Esophagus mucosa (tissue), 1 donor: ENCODE measurements around the gene UBE2G2. TPM values are rescaled to one million over a fixed set of nuclear protein-coding genes. Genes with fewer than 3 reads are reported as not detected.

Experiments used
- ATAC-seq: fragments of 200-7000 bp; cut with Tn5 transposase; one replicate; pipeline ENCODE4 v1.9.1; 2020
- total RNA-seq: library from RNA; stranded (reverse); gene quantifications from one replicate; pipeline ENCODE4 v1.2.4, GENCODE V29; 2023
- donor health status: DM: yes; HTN: yes; CAD: no.

UBE2G2 gene
- total RNA-seq, 1 donor from 2014 or later = 35.8 TPM

DNA sequence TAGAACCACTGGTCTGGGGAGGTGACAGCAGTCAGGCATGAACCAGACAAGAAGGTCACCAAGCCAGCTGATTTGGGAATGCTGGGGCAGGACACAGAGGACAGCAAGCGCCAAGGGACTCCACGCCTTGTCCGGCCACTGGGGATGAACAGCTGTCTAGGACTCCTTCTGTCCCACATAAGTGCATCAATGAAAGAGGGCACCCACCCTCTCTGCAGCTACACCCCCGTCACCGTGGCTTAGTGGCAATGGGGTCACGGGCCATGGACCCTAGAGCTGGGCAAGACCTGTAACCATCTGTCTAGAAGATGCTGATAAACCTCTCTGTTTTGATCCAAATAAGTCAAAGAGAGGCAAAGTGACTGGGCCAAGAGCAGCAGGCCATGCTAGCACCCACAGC, 16.8 kb downstream of the UBE2G2 start:
- ATAC-seq = no peak

DNA sequence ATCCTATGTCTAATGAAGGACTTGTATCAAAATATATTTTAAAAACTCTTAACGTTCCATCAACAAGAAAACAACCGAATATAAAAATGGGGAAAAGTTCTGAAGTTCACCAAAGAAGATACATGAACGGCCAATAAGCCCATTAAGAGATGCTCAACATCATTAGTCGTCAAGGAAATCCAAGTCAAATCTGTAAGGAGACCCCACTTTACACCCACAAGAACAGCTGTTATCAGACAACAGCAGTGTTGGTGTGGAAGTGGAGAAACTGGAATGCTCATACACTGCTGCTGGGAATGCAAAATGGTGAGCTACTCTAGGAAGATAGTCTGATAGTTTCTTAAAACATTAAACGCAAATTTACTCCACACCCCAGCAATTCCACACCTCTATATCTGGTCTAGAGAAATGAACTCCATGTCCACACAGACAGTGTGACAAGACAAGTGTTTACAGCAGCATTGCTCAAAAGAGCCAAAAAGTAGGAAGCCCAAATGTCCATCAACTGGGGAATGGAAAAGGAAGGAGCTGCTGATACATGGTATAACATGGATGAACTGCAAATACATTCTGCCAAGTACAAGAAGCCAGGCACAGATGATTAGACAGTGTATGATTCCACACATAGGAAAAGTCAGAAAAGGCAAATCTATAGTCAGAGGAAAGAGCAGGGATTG, 18.5 kb downstream of the UBE2G2 start:
- ATAC-seq = no peak

DNA sequence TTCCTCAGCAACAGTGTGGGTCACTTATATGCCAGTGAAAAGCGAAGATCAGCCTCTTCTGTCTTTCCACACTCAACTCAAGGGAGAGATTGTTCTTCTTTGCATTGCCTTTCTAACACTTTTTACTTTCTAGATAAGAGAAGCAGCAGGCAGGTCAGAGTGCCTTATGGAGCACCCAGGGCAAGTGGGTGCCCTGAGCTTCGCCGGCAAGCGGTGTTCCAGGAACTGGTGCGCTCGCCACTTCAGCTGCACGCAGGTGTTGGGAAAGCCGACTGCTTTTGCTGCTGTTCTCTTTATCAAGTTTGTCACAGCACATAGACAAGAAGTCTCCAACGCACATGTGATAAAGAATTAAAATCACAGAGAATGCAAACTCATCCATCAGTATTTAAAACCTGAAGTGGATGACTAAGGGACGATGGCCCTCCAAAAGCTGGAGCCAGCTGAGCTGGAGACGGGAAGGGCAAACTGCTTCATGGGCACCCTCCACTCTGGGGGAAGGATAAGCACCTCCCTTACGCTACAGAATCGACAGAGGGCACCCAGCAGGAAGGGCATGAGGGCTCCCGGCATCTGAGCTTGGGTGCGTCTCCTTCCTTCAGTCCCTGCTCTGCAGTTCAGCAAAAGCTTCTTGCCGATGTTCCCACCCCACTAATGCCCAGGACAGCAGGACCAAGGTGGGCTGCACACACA, 20.7 kb downstream of the UBE2G2 start:
- ATAC-seq = no peak

DNA sequence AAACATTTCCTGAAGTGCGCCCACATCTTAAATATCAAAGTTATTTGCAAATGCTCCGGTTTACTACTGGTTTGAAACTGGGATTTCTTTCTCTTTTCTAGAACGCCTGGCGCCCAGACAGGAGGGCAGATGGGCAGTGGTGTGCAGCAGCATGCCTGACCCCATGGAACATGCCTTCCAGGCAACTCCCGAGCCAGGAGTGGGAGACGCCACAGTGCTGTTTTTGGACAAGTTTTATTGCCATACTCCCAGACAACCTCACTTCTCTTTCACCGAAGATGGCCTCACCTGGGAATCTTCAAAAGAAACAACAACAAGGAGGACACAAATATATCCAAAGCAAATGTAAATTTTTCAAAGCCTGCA, 21.5 kb downstream of the UBE2G2 start:
- ATAC-seq = no peak

DNA sequence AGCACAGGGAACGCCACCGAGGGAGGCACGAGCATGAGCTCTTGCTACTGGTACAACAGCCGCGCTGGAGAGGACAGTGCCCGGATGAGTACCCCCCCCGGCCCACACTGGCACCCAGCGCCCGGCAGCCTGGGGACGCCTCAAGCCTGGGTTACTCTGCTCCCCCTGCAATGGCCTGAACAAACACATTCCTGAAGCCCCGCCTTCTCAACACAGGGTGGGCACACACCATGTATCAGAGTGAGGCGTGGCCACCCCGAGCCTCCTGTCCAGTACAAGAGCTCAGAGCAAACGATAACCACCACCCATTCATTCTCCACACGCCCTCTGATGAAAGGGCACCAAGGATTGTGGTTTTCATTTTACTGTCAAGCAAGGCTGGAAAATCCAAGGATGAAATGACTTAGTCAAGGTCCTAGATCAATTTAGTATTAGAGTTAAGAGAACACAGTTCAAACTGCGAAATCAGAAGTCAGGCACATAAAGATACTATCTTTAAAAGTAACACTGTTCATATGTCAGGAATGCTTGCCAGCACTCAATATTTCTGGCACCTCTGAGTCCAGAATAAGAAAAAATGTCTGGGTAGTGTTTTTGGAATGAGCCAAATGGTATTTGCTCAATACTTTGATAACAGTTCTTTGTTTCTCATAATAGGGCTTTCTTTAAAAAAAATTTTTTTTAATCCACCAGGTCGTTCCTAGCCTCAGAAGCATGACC, 22.0 kb downstream of the UBE2G2 start:
- ATAC-seq = peak; percentile 15

DNA sequence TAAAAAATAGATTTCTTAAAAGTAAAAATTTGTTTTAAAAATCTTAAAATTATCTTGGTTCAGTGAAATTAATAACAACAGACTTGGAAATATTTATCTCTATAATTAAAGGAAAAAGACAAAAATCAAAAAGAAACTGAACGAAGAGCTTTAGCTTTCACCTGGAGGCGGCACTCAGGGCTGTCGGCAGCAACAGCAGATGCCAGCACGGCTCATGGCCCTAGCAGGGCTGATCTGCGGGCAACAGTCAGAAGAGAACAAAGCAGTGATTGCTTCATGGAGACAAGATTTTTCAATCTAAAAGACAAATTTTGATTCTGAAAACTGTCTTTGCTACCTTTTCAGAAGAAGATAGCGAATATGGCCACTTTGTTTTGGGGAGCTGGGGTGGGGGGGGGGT, 22.6 kb downstream of the UBE2G2 start:
- no peak for ATAC-seq

DNA sequence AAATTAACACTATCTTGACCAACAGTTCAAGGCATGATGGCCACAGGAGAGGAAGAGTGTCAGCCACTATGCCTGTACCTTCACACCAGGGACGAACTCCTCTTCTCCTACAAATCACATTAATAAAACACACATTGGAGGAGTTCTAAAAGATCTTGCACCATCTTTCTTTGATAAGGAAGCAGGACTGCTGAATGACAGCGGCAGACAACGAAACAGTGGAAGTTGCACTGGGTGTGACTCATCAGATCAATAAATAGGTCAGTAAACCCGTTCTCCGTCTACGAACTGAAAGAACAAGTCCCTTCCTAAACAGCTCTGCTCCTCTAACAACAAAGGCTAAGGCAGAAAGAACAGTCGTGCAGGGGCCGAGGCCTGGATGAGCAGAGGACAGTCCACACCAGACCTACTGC, 23.1 kb downstream of the UBE2G2 start:
- no peak for ATAC-seq

DNA sequence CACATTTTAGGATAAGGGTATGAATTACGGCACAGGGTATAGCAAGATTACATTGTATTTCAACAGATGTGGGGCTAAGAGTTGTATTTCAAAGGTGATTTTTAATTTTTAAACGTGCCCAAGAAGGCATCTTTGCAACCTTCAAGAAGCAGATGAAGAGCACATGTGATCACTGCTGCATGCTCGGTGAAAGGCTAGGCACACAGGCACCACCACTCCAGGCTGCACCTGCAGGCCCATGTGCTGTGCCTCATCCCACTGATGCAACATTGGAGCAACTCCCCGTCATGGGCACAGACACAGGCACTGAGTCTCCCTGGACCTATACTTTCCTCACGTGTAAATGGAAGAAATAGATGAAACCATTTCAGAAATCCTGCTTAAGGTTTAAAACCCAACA, 23.5 kb downstream of the UBE2G2 start:
- no peak for ATAC-seq

DNA sequence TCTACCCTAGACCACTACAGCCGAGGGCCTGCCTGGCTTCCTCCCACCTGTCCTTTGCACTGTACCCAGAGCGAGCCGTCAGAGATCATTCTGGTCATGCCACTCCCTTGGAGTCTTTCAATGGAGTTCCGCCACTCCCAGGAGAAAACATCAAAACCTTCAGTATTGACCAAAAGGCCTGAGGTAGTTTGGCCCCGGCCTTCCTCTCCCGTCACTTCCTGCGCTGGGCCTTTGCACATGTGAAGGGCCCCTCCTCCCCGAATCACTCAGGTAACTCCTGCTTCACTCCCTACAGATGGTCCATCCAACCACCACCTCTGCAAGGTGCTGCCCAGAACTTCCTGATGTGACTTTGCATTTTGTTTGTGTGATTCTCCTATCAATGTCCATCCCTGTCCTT, 26.6 kb downstream of the UBE2G2 start:
- no peak for ATAC-seq

DNA sequence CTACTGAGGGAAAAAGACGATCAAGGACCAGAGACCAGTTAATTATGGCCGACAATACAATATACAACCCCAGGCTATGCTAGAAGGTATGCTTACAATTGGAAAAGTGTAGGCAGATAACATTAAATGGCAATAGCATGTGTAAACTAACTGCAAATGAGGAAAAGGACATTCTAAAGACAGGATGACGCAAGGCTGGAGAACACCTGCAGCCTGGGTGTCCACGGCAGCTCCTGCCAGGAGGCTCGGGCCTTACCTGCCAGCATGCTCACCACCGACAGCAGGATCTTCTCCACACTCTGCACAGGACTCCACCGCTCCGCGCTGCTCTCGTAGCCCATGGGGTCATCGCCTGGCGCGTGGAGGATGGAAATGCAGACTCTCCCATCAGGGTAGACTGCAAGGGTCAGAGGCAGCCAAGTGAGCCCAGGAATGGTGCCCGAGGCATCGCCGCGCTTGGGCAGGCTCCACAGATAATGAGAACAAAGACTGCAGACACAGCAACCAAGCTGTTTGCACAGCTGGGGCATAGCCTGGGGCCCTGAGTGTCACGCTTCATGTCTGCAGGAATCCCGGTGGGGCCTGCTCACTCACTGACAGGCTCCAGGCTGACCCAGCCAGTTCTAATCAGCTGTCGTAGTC, 28.2 kb downstream of the UBE2G2 start:
- ATAC-seq = peak; percentile 70

DNA sequence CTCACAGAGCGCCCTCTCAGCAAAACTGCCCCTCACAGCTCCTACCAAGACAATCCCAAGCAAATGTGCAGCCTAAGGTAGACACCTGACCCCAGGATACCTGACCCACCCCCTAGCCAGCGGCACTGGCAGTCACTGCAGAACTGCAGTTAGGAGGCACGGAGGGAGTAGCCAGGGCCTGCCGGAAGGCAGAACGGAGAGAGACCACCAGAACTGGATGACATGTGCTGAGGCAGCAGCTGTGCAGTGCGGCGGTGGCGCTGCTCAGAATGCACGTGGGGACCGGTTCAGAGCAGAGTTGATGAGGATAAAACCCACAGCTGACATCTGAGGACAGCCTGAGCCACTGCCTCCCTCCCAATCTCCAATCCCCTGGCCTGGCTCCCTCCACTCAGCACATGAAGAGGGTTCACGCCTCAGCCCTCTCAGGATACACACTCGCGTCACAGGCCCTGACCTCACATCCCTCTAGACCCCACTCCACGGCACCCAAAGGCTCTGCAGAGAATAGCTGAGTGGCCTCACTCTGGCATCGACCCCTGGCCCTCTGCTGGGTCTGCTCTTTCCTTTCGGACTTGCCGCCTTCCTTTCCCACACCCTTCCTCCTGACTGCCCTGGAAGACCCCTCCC, 29.6 kb downstream of the UBE2G2 start:
- no peak for ATAC-seq

DNA sequence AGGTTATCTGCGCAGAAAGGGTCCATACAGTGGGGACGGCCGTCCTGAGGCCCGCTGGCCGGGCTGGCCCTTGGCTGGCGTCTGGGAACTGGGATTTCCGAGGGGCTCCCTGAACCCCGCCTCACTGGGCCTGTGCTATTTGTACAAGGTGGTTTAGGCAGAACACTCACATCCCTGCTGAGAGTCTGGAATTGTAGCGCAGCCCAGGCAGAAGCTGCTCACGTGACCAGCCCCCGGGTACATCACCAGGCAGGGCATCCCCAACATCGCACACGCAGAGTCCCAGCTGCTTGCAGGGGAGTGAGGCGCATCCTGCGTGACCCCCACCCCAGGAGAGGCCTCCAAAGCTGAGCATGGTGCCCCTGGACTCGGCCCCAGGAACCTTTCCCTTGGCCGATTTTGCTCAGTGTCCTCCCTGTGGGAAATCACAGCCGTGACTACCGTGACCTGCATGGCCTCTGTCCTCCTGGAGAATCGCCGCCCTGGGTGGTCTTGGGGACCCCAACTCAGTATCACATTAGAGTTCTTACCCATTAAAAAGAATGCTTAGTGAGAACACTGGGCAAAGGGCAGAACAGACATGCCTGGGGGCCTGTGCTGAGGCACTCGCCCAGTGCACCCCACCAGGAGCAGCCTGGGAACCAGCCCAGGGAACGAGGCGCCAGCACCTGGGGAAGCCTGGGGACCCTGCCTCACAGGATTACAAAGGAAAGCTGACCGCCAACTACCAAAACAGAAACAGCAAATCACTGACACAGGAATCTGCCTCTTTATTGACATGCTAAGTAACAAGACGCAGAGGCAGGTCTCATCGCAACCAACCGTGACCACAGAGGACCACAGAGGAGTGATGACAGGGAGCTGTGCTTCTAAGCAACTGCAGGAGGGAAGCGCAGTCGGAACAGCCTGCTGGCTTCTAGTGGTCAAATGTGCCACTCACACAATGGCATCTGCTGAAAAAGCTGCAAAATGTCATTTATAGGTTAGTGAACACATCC, 33.5 kb downstream of the UBE2G2 start:
- ATAC-seq = no peak

DNA sequence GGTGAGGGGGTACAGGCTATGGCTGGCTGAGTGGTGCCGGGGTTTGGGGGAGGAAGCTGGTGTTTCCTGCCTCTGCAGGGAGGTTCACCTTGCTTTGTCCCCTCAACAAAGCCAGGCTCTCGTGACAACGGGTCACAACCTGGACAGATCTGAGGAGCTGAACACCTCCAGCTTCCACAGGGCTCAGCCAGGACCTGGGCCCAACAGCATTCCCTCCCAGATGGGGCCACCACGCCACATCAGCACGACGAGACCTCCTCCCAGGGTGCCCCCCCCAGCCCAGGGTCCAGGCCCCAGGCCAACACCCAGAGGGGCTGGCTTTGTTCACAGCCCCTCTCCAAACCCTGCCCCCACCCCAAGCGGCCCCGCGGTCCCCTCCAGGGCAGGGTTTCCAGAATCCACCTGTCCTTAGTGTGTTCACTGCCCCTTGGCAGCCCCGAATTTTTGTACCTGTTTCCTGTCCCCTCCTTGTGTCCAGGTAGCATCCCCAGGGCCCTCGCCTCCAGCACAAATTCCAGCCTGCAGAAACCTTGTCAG, 34.7 kb downstream of the UBE2G2 start:
- ATAC-seq = no peak

DNA sequence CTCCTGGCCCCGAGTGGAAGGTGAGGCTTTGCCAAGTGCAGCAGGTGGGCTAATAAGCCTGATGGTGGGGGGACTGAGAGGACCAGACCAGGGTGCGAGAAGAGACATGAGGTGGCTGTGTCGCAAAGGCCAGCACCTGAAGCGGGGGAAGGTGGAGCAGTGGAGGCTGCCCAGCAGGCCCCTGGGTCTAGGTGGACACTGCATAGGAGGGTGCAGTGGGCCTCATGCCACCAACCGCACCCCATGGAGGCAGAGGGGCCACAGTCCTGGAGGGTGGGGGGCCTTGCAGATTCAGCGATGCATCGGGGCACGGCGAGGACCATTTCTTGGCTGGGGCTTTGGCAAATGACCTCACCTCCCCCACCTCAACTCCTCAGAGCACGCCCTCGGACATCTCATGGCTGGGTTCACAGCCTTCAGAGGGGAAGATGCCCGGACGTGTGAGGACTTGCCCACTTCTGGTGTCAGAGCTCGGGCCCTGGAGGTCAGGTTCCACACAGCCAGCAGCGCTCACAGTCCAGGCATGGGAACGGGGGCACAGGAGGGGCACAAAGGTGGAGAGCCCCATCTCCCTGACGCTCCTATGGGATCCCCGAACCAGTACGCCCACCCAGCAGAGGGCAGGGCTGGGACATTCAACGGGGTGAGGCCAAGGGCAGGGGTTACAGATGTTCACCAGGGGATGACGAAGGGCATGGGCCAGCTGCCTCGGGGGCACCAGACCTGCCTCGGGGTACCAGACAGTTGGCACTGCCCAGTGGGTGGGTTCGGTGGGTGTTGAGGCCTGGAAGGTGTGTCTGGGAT, 35.4 kb downstream of the UBE2G2 start:
- no peak for ATAC-seq

DNA sequence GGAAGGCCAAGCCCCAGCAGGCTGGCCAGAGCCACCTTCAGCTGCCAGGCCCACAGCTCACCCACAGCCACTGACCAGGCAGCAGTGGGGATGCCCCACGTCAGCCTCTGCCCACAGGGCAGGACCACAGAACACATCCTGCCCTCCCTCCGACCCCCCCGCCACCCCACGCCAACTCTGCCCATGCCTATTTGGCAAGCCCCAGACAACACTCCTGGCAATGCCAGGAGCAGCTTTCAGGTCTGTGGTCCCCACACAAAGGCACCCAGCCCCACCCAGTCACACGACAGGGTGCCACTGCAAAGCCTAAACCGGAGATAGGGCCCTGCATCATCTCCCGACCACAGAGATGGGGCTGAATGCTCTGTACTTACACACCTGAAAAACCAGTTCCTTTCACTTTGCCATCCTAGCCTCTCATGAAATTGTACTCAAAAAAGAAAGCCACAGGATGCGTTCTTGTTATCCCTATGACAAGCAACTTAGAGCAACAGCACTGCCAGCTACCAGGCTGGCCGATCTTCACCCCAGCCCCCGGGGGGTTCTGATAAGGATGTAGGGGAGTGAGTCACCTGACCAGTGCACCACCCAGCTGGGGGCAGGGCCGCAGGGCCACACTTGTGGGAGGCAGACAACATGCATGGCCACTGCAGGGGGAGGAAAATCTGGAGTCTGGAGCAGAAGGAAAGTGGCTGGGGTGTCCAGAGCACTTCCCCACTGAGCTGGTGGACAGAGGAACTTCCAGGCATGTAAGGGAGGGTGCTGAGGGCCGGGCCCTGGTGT, 36.2 kb downstream of the UBE2G2 start:
- ATAC-seq = peak; percentile 26

DNA sequence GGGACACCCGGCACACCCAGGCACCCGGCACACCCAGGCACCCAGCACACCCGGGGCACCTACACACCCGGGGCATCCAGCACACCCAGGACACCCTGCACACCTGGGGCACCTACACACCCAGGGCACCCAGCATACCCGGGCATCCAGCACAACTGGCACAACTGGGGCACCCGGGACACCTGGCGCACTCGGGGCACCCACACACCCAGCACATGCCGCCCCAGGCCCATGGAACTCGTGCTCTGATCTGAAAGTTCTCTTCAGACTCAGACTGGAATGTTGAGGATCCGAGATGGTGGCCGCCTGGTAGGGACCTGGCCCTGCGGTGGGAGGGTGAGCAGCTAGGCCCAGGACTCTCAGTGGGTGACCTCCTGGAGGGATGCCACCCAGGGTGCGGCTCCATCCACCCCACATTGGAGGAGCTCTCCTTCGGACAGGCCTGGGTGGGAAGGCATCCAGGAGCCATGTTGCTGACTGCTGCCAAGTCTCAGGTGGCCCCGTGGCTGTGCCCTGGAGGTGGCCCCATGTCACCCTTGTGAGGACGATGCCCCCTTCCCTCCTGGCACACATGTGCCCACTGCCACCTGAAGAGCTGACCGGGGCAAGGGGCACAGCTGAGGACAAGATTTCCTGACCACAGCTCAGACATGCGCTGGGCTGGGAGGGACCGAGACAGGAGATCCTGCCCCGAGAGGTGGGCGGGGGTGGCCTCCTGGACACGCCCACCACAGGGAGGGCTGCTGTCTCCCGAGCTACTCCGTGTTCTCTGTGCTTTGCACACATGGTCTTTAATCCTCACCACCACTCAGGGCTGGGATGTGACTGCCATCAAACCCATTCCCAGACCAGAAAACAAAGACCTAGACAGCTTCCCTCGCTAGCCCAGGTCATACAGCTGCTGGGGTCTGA, 37.0 kb downstream of the UBE2G2 start:
- ATAC-seq = peak; percentile 1

DNA sequence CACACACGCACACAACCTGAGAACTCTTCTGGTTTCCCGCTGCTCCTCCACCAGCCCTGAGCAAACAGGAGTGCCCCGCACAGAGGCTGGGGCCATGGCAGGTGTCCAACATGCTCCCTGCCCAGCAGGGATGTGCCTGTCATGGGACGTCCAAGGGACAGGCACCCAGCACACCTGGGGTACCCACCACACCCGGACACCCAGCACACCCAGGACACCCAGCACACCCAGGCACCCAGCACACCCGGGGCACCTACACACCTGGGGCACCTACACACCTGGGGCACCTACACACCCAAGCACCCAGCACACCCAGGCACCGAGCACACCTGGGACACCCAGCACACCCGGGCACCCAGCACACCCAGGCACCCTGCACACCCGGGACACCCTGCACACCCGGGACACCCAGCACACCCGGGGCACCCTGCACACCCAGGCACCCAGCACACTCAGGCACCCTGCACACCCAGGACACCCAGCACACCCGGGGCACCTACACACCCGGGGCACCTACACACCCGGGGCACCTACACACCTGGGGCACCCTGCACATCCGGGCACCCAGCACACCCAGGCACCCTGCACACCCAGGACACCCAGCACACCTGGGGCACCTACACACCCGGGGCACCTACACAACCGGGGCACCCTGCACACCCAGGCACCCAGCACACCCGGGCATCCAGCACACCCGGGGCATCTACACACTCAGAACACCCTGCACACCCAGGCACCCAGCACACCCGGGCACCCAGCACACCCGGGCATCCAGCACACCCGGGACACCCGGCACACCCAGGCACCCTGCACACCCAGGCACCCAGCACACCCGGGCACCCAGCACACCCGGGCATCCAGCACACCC, 37.9 kb downstream of the UBE2G2 start:
- ATAC-seq = no peak

DNA sequence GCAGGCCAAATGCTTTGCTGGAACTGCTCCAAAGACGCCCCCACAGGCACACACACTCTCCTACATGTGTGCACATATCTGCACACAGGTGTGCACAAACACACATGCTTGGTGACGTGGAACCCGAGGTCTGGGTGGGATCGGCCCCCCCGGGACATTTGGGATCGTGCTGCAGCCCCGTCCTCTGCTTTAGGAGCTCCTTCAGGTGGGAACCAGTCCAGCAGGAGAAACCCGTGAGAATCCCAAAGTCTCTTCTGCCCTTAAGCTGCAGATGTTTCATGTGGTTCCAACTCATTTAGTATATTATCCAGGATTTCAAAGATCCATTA, 38.6 kb downstream of the UBE2G2 start:
- no peak for ATAC-seq
